BJ (cell line): ENCODE results near the gene SHF. TPM values are rescaled to one million over a fixed set of nuclear protein-coding genes. Genes with fewer than 3 reads are reported as not detected.

ENCODE experiments used
- CTCF ChIA-PET: fragments of 350-600 bp; formaldehyde crosslinking; extraction: SDS; loops from one replicate; lab custom pipeline; 2021; ENCODE audit warnings: antibody characterized with exemption, inconsistent platforms; lab: Yijun Ruan, JAX
- POLR2A ChIA-PET: fragments of 300-600 bp; sonication (Branson Sonifier 250); formaldehyde crosslinking; extraction: SDS; loops from one replicate; lab custom pipeline; 2021; ENCODE audit warnings: antibody characterized with exemption; lab: Charles Lee
- DNase-seq: peaks from one replicate; pipeline ENCODE4 v3.0.0-alpha.2; 2011; ENCODE audit warnings: low read depth
- H3K27me3 ChIP-seq: 2 replicates; pipeline ENCODE4 v1.6.0; 2011; ENCODE audit warnings: low read length; ENCODE audit not compliant: control insufficient read depth, insufficient read depth
- H3K36me3 ChIP-seq: 2 replicates; pipeline ENCODE4 v1.5.1; 2011; ENCODE audit warnings: low read length; ENCODE audit not compliant: control insufficient read depth, insufficient read depth
- H3K4me3 ChIP-seq: 2 replicates; pipeline ENCODE4 v1.5.1; 2011; ENCODE audit warnings: low read depth, mild to moderate bottlenecking, control low read depth, low read length
- CTCF ChIP-seq: IDR thresholded peaks from 2 replicates; pipeline ENCODE4 v1.5.1; 2011; ENCODE audit warnings: low read depth, mild to moderate bottlenecking, control low read depth, inconsistent platforms, low read length, moderate library complexity; ENCODE audit not compliant: insufficient read depth
- polyA plus RNA-seq: library from polyadenylated mRNA; depleted of rRNA; stranded (reverse); fragments of >200 nt; gene quantifications from 2 replicates; pipeline ENCODE4 v1.2.3, GENCODE V29; 2011

Gene SHF
- polyA plus RNA-seq, 1 experiment: 5.2 TPM

GRCh38 chr15:45146405-45146804, 41.4 kb downstream of the SHF start:
- H3K4me3 ChIP-seq: no peak overlapping the region
- ChIA-PET POLR2A (no interaction called here), CTCF (interaction anchor here (1.2 to 1.7 kb wide), 3 partner anchors 17 to 28 kb away, joined by 3 to 8 read pairs (median 5); no protein-coding TSS in a partner anchor)
- H3K27me3 ChIP-seq: peaks cover 1% of the 10 kb centered on the region; the same call in 1 of the 2 replicates
- TF ChIP-seq CTCF: no peak
- no peak for DNase-seq
- H3K36me3 ChIP-seq: no peaks in the 10 kb centered on the region

- POLR2A ChIA-PET: no interaction called here
- no peak for TF ChIP-seq CTCF
- Histone ChIP-seq H3K27me3 (peaks cover 1% of the 10 kb centered on the region), H3K4me3 (no peak overlapping the region), H3K36me3 (no peaks in the 10 kb centered on the region)
- CTCF ChIA-PET: interaction anchor here (1.2 kb wide), 2 partner anchors 14 to 18 kb away, joined by 3 read pairs; no protein-coding TSS in a partner anchor
- DNase-seq: no peak
These were observed 43.0 kb downstream of the SHF start for GRCh38 chr15:45144775-45145174.

- H3K27me3 ChIP-seq: peaks cover 1% of the 10 kb centered on the region
- no peaks in the 10 kb centered on the region for H3K36me3 ChIP-seq
- DNase-seq: no peak
- no peak for TF ChIP-seq CTCF
- ChIA-PET POLR2A (no interaction called here), CTCF (interaction anchor here (1.2 kb wide), 1 partner anchor 19 kb away, joined by 3 read pairs; no protein-coding TSS in a partner anchor)
- no peak overlapping the region for H3K4me3 ChIP-seq
These were observed 43.8 kb downstream of the SHF start for GRCh38 chr15:45143946-45144345.

GRCh38 chr15:45143056-45143455, 44.7 kb downstream of the SHF start:
- TF ChIP-seq CTCF: no peak
- no peak for DNase-seq
- ChIA-PET CTCF (interaction anchor here (2.1 kb wide), 1 partner anchor 16 kb away, joined by 7 read pairs; no protein-coding TSS in a partner anchor), POLR2A (no interaction called here)
- no peaks in the 10 kb centered on the region for H3K36me3 ChIP-seq
- H3K27me3 ChIP-seq: peaks cover 1% of the 10 kb centered on the region
- no peak overlapping the region for H3K4me3 ChIP-seq

- Histone ChIP-seq H3K4me3 (no peak overlapping the region), H3K36me3 (no peaks in the 10 kb centered on the region), H3K27me3 (peaks cover 4% of the 10 kb centered on the region)
- ChIA-PET POLR2A (no interaction called here), CTCF (interaction anchor here (1.2 to 2.1 kb wide), 3 partner anchors 11 to 22 kb away, joined by 4 to 7 read pairs (median 5); partner anchors contain the start of genes DUOX1 and DUOXA1)
- DNase-seq: no peak
- no peak for TF ChIP-seq CTCF
These were observed 46.4 kb downstream of the SHF start for GRCh38 chr15:45141386-45141785.
